ENCODE data around the gene ALMS1. TPM values are rescaled to one million over a fixed set of nuclear protein-coding genes. Genes with fewer than 3 reads are reported as not detected.

Gene ALMS1
- total and polyA plus RNA-seq, 7 donors, result 3.7 to 8.2 (median 6.0) TPM

DNA sequence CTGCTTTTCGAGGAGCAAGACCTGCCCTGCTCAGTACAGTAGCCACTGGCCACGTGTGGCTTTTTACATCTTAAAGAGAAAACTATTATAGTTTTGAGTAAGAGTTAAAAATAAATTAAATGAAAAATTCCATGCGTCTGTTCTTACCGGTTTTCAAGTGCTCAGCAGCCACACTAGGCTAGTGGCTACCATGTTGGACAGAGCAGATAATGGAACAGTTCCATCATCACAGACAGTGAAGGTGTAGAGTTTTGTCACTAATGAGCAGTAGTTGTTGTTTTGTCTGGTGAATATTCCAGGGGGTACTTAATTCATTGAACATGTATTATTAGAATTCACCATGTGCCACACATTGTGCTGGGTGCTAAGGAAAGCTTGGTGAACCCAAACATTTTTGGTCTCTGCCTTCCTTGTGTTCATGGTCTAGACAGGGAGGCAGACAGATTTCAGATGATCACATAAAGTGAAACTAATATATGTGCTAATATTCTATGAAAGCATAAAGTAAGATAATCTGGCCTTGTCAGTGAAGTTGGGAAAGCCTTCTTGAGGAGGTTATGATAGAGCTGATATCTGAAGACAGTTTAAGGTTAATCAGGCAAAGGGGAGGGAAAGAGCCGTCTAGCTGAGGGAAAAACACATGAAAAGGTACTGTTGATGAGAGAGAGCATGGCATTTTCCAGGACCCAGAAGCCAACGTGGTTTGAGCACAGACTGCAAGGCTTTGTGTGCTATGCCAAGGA, 1.4 kb downstream of the ALMS1 start:
- no peak for ATAC-seq

DNA sequence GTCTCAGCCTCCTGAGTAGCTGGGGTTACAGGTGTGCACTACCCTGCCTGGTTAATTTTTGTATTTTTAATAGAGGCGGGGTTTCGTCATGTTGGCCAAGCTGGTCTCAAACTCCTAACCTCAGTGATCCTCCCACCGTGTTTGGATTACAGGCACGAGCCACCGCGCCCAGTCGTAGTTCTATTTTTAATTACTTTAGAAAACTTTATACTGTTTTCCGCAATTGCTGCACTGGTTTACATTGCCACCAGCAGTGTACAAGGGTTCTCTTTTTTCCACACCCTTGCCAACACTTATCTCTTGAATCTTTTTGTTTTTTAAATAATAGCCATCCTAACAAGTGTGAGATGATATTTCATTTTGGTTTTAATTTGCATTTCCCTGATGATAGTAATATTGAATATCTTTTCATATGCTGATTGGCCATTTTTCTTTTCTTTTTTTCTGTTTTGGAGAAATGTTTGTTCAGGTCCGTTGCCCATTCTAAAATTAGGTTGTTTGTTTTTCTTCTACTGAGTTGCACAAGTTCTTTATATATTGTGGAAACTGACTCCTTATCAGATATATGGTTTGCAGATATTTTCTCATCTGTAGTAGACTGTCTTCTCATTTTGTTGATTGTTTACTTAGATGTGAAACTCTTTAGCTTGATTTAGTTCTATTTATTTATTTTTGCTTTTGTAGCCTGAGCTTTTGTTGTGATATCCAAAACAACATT, 16.9 kb downstream of the ALMS1 start:
- H3K9me3 ChIP-seq, result peaks cover 22% of the 10 kb centered on the region
- TF ChIP-seq, protein P1, sequence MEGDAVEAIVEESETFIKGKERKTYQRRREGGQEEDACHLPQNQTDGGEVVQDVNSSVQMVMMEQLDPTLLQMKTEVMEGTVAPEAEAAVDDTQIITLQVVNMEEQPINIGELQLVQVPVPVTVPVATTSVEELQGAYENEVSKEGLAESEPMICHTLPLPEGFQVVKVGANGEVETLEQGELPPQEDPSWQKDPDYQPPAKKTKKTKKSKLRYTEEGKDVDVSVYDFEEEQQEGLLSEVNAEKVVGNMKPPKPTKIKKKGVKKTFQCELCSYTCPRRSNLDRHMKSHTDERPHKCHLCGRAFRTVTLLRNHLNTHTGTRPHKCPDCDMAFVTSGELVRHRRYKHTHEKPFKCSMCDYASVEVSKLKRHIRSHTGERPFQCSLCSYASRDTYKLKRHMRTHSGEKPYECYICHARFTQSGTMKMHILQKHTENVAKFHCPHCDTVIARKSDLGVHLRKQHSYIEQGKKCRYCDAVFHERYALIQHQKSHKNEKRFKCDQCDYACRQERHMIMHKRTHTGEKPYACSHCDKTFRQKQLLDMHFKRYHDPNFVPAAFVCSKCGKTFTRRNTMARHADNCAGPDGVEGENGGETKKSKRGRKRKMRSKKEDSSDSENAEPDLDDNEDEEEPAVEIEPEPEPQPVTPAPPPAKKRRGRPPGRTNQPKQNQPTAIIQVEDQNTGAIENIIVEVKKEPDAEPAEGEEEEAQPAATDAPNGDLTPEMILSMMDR (IDR thresholded peaks at IDR 0.05), result no peak
- H3K4me3 ChIP-seq, result no peak overlapping the region
- no peaks in the 10 kb centered on the region for H3K27me3 ChIP-seq (ENCODE audit: insufficient read depth in 3 of 3, low read length in 2 of 3)
- no peaks in the 10 kb centered on the region for H3K4me1 ChIP-seq
- ATAC-seq (no peak), DNase-seq (no peak)
- H3K27ac ChIP-seq, result no peak overlapping the region
- WGBS, 3 donors, result 94 to 97% (median 97%) methylated on average over 9 of the region's 9 CpGs
- no peaks in the 10 kb centered on the region for H3K36me3 ChIP-seq (ENCODE audit: insufficient read depth in 1 of 2, low read depth in 1 of 2)
- intact Hi-C loops (cut with DNase I), result no loop called here

More for the DNA sequence above, 1.4 kb downstream of the ALMS1 start:
- DNase-seq, result no peak
- Histone ChIP-seq H3K4me1 (peaks cover 18% of the 10 kb centered on the region), H3K27me3 (ENCODE audit: insufficient read depth in 3 of 3, low read length in 2 of 3) (no peaks in the 10 kb centered on the region), H3K4me3 (peak overlapping the region; percentile 89), H3K36me3 (ENCODE audit: insufficient read depth in 1 of 2, low read depth in 1 of 2) (no peaks in the 10 kb centered on the region), H3K27ac (peak overlapping the region; percentile 83), H3K9me3 (no peaks in the 10 kb centered on the region)
- intact Hi-C loops (cut with DNase I), result no loop called here
- WGBS, 3 donors, result 15 to 21% (median 17%) methylated on average over 6 of the region's 6 CpGs
- TF ChIP-seq, protein P1 (IDR thresholded peaks at IDR 0.05), result no peak

GRCh38 chr2:73403237-73403636, 17.6 kb downstream of the ALMS1 start:
- TF ChIP-seq, protein P1 (IDR thresholded peaks at IDR 0.05), result no peak
- intact Hi-C loops (cut with DNase I), result no loop called here
- 95 to 100% (median 97%) methylated on average over 1 of the region's 1 CpG for WGBS, 3 donors
- Histone ChIP-seq H3K4me3 (no peak overlapping the region), H3K27ac (no peak overlapping the region), H3K4me1 (no peaks in the 10 kb centered on the region), H3K9me3 (peaks cover 22% of the 10 kb centered on the region), H3K36me3 (ENCODE audit: insufficient read depth in 1 of 2, low read depth in 1 of 2) (no peaks in the 10 kb centered on the region), H3K27me3 (ENCODE audit: insufficient read depth in 3 of 3, low read length in 2 of 3) (no peaks in the 10 kb centered on the region)
- DNase-seq (no peak), ATAC-seq (no peak)

DNA sequence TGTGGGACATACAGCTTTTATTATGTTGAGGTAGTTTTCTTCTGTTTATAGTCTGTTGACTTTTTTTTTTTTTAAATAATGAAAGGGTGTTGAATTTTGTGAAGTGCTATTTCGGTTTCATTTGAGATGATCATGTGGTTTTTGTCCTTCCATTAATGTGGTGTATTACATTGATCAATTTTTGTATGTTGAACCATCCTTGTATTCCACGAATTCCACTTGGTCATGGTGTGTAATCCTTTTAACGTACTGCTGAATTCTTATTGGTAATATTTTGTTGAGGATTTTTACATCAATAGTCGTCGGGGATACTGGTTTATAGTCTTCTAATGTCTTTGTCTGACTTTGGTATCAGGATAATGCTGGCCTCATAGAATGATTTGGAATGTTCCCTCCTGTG, 18.8 kb downstream of the ALMS1 start:
- DNase-seq, result no peak
- no peak overlapping the region for H3K27ac ChIP-seq
- ATAC-seq, result no peak
- H3K4me3 ChIP-seq, result no peak overlapping the region
- no peaks in the 10 kb centered on the region for H3K27me3 ChIP-seq (ENCODE audit: insufficient read depth in 3 of 3, low read length in 2 of 3)
- TF ChIP-seq, protein P1 (IDR thresholded peaks at IDR 0.05), result no peak
- 96 to 99% (median 96%) methylated on average over 5 of the region's 5 CpGs for WGBS, 3 donors
- no peaks in the 10 kb centered on the region for H3K36me3 ChIP-seq (ENCODE audit: insufficient read depth in 1 of 2, low read depth in 1 of 2)
- no peaks in the 10 kb centered on the region for H3K4me1 ChIP-seq
- intact Hi-C loops (cut with DNase I), result no loop called here
- peaks cover 15% of the 10 kb centered on the region for H3K9me3 ChIP-seq
